Amniotic epithelial cell (primary cell): Measurements from ENCODE around the gene SLC25A24.
"Not testable (repeated sequence)": the region's sequence is repeated elsewhere in the genome, so short reads cannot be mapped to it uniquely, and the experiment has no call there.

ENCODE experiments used
- DNase-seq: peaks from one replicate; pipeline ENCODE4 v3.0.0-alpha.2; 2010; ENCODE audit warnings: low read depth

SLC25A24 gene

GRCh38 chr1:108194051-108194450, 6.1 kb downstream of the SLC25A24 start:
- no peak for DNase-seq

- DNase-seq = no peak
These were observed 6.8 kb downstream of the SLC25A24 start for GRCh38 chr1:108193333-108193732.

GRCh38 chr1:108192581-108192980, 7.6 kb downstream of the SLC25A24 start:
- DNase-seq = no peak

DNA sequence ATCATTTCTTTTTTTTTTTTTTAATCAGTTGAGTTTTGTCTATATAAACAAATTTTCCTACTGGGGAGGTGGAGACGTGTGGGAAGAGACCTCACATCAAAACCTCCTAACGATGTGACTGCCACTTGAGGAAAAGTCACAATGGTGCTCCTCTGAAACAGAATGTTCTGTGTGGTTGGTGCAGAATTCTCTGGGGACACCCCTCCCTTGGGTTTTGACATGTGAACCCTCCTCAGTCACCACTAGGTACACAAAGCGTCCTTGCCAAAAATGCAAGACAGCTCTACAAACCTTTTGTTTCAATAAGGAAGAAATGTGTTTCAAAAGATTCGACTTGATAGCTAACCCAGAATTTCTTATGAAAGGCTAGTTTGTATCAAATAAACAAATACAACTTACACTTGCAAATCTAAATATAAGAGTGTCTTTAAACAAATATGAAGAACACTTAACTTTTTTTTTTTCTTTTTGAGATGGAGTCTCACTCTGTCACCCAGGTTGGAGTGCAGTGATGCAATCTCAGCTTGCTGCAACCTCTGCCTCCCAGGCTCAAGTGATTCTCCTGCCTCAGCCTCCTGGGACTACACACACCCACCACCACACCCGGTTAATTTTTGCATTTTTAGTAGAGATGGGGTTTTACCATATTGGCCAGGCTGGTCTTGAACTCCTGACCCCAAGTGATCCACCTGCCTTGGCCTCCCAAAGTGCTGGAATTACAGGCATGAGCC, 9.3 kb downstream of the SLC25A24 start:
- DNase-seq = no peak

GRCh38 chr1:108190001-108190634, 10.0 kb downstream of the SLC25A24 start:
- DNase-seq = no peak

GRCh38 chr1:108188801-108189200, 11.3 kb downstream of the SLC25A24 start:
- DNase-seq = no peak

- no peak for DNase-seq
These were observed 17.0 kb downstream of the SLC25A24 start for GRCh38 chr1:108182959-108183700.

DNA sequence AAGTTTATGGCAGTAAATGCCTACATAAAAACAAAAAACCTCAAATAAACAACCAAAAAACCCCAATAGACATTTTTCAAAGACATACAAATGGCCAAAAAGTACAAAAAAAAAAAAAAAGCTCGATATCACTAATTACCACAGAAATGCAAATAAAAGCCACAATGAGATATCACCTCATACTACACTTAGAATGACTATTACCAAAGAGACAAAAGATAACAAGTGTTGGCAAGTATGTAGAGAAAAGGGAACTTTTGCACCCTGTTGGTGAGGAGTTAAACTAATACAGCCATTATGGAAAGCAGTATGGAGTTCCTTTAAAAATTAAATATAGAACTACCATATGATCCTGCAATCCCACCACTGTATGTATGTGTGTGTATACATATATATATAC, 21.1 kb downstream of the SLC25A24 start:
- DNase-seq = peak; percentile 26

DNA sequence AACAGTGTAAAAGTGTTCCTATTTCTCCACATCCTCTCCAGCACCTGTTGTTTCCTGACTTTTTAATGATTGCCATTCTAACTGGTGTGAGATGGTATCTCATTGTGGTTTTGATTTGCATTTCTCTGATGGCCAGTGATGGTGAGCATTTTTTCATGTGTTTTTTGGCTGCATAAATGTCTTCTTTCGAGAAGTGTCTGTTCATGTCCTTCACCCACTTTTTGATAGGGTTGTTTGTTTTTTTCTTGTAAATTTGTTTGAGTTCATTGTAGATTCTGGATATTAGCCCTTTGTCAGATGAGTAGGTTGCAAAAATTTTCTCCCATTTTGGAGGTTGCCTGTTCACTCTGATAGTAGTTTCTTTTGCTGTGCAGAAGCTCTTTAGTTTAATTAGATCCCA, 37.7 kb downstream of the SLC25A24 start:
- not testable (repeated sequence) for DNase-seq

- DNase-seq = not testable (repeated sequence)
These were observed 40.2 kb downstream of the SLC25A24 start for GRCh38 chr1:108159951-108160350.

- no peak for DNase-seq
These were observed 41.2 kb downstream of the SLC25A24 start for GRCh38 chr1:108158893-108159453.

DNA sequence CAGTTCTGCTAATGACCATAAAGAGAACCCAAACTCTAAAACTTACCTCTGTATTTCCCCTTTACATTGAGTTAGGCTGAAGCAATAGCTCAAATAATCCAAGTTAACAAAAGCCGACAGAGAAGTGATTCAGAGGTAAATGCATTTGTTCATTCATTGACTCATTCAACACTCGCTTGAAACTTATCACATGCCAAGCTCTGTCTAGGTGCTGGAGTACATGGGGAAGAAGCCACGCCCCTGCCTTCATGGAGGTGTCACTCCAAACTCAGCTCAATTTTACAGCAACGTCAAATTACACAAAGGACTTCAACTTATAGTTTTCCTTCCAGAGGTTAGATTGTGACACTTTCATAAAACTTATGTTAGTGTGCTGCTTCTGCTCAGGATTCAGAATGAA, 45.8 kb downstream of the SLC25A24 start:
- DNase-seq = peak; percentile 22

- DNase-seq = no peak
These were observed 47.3 kb downstream of the SLC25A24 start for GRCh38 chr1:108152782-108153222.

- DNase-seq = no peak
These were observed 48.6 kb downstream of the SLC25A24 start for GRCh38 chr1:108151548-108151947.

- peak; percentile 58 for DNase-seq
These were observed 50.2 kb downstream of the SLC25A24 start for GRCh38 chr1:108149796-108150467.

DNA sequence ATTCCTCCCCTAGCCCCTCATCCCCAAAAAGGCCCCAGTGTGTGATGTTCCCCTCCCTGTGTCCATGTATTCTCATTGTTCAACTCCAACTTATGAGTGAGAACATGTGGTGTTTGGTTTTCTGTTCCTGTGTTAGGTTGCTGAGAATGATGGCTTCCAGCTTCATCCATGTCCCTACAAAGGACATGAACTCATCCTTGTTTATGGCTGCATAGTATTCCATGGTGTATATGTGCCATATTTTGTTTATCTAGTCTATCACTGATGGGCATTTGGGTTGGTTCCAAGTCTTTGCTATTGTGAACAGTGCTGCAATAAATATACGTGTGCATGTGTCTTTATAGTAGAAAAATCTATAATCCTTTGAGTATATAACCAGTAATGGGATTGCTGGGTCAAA, 55.6 kb downstream of the SLC25A24 start:
- not testable (repeated sequence) for DNase-seq

DNA sequence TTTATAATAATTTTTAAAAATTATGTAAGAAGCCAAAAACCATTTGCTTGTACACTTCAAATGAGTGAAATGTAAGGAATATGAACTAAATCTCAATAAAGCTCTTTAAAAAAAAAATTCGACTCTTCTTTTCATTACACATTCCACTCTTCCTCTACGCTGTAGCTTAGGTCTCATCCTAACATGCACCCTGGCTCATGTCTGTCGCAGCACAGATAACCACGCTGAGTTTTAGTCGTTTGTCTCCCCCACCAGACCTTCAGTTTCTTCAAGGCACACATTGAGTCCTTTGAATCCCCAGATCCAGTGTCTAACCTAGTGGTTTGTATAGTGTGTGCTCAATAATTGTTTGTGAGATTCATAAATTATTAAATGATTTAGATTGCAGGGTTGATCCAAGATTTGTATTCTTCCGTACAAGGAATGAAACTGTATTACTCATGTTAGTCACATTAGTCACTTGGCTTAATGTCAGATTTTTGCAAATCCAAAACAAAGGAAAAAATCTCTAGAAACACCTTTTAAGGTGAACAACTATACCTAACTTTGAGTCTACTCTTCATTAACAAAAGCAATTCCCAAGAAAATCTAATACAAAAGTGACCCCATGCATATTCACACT, 57.3 kb downstream of the SLC25A24 start:
- peak; percentile 18 for DNase-seq

DNA sequence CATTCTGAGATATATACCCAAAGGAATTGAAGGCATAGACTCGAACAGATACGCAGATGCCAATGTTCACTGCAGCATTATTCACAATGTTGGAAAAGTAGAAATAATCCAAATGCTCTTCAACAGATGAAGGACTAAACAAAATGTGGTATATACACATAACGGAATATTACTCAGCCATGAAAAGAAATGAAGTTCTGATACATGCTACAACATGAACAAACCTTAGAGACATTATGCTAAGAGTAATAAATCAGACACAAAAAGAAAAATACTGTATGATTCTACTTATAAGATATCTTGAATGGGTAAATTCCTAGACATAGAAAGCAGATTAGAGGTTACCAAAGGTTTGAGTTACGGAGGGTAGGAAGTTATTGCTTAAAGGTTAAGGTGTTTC, 57.9 kb downstream of the SLC25A24 start:
- no peak for DNase-seq

DNA sequence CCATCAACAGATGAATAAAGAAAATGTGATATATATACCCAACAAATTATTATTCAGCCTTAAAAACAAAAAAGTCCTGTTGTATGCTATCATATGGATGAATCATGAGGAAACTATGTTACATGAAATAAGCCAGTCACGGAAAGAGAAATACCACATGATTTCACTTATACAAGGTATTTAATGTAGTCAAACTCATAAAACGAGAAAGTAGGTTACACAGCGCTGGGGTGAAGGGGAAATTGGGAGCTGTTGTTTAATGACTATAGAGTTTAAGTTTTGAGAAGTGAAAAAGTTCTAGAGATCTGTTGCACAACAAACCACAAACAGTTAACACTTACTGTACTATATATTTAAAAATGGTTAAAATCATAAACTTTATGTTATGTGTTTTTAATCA, 58.5 kb downstream of the SLC25A24 start:
- peak; percentile 63 for DNase-seq

- DNase-seq = no peak
These were observed 59.2 kb downstream of the SLC25A24 start for GRCh38 chr1:108140936-108141335.

DNA sequence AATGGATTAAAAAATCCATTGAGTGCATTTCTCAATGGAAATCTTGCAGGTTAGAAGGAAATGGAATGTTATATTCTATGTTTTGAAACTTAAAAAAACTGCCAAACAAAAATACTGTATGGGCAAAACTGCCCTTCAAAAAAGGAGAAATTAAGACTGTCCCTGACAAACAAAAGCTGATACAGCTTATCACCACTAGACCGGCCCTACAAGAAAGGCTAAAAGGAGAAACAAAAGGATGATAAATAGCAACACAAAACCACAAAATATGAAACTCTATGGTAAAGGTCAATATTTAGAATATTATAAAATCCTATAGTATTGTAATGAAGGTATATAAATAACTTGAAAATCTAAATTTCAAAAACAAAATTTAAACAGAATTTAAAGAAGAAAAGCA, 60.0 kb downstream of the SLC25A24 start:
- DNase-seq = no peak

- not testable (repeated sequence) for DNase-seq
These were observed 60.6 kb downstream of the SLC25A24 start for GRCh38 chr1:108139555-108139954.
